NCI-H69 (cell line): Measurements from ENCODE around the gene DTWD2.
A peak's percentile ranks its signal among the peaks of the same experiment; 100 is the strongest.
"Not testable (repeated sequence)": the region's sequence is repeated elsewhere in the genome, so short reads cannot be mapped to it uniquely, and the experiment has no call there.

ENCODE experiments used
- DNase-seq: peaks from one replicate; lab custom pipeline; 2025; lab: John Stamatoyannopoulos, UW

Gene DTWD2

DNA sequence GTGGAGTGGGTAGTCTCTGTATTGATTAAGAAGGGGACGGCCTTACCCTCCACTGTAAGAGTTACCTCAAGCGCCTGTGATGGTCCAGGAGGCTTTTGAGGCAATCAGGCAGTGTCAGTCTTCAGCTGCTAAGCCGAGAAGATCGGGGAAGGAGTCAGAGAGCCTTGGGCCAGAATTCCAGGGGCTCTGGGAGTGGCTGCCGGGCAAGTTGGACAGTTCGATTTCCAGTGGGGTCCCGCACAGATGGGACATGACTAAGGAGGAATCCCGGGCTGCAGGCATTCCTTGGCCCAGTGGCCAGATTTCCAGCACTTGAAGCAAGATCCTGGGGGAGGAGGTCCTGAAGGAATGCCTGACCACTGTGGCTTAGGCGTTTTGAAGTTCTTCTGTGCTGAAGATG, 38.0 kb downstream of the DTWD2 start:
- not testable (repeated sequence) for DNase-seq

DNA sequence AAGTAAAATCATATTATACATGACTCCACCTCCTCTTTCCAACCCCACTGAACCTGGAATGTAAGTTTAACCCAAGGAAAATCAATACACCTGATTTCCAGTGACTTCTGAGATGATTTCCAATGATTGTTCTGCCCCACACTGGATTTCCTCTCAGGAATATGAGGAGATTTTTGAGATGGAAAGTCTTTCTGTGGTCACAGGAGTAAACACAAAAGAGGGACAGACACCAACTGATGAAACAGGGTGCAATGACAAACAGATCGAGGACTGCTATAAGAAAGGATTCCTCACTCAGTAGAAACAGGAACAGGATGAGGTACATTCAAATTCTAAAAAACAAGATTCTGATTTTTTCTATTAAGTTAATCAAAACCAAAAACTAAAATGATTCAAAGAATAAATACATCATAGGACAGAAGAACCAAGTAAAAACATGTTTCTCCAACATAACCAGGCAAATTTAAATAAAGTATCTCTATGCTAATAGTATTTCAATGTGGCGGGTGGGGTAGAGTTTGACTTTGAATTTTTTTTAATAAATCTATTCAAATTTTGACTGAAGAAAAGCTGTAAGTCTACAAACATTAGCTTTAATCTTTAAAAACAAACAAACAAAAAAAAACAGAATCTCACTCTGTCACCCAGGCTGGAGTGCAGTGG, 42.1 kb downstream of the DTWD2 start:
- peak; percentile 13 for DNase-seq

DNA sequence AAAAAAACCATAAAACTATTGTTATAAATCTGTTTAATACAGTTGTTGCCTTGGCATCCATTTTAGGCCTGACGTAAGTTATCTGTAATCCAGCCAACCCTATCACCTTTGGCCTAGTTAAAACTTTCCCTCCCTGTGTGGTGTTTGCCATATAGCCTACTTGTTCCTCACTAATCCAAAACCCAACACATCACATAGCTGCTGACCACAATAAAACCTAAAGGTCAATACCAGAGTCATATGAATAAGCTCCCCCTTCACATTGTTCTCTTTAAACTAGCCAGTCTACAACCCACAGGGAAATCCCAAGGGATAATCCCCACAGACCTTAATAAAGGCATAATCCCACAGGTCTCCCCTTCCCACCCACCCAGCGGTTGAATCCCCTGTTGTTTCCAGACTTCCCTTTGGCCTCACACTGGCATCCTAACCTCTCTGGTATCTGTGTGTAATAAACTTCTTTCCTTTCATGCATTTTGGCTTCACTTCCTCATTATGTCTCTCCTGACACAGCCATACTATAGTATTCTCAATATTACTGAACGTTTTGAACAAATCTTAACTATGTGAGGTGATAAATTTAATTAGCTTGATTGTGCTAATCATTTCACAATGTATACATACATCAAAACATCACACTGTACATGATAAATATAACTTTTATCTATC, 50.8 kb downstream of the DTWD2 start:
- no peak for DNase-seq

DNA sequence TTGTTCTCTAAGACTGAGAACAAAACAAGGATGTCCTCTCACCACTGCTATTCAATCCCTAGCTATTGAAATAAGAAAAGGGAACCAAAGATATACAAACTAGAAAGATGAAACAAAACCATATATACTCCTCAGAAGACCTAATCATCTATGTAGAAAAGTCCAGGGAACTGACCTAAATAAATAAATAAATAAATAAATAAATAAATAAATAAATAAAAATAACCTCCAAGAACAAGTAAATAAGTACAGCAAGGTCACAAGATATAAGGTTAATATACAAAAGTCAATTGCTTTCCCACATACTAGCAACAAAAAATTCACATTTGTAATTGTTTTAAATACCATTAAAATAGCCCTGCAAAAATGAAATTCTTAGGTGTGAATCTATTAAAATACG, 54.6 kb downstream of the DTWD2 start:
- no peak for DNase-seq

DNA sequence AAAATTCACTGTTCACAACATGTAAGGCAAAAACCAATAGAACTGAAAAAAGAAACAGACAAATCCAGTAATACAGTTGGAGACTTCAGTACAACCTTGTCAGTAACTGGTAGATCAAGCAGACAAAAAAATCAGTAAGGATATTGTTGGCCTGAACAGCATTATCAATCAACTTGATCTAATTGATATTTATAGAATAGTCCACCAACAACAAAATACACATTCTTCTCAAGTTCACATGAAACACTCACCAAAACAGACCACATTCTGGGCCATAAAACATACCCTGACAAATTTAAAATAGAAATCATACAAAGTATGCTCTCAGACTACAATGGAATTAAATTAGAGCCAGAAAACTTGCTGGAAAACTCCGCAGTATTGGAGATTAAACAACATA, 56.8 kb downstream of the DTWD2 start:
- no peak for DNase-seq

DNA sequence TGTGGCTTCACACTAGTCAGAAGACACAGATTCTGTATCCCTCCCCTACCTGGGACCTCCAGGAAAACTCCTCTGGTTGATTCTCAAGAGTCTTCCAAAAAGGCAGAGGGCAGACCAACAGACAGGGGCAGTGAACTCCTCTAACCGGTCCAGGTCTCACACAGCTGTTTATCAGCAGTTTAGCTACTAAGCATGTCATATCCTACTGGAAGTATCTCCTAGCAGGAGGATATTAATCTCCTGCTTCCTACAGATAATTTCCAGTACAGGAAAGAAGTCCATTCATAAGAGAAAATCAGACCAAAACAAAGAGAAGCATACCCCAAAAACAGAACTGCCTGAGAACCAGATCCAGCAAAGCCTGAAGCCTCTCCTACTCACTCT, 64.3 kb downstream of the DTWD2 start:
- no peak for DNase-seq

DNA sequence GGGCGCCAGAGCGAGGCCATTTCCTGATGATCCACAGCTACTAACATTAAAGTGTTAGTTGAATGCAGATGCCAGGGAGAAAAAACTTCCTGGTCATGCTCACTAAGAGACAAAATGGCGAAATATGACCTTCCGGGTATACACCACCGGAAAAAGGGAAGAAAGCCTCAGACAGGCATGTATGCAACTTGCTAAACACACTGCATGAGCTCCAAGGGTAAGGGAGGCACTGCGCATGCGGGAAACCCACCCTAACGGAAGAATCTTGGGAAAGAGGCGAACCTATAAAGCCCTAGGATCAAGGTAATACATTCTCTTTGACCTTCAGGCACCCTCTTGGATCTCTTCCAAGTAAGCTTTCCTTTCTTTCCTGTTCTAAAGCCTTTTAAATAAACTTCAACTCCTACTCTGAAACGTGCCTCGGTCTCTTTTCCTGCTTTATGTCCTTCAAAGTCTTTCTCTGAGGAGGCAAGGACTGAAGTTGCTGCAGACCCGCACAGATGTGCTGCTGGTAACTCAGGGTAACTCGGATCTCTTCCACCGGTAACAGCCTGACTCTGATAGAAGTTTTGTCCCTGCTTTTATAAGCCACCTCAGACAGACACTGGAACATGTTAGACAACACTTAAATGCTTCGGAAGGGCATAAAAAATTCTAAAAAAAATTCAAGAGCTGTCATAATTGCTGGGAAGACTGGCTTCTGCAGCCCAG, 64.9 kb downstream of the DTWD2 start:
- no peak for DNase-seq

DNA sequence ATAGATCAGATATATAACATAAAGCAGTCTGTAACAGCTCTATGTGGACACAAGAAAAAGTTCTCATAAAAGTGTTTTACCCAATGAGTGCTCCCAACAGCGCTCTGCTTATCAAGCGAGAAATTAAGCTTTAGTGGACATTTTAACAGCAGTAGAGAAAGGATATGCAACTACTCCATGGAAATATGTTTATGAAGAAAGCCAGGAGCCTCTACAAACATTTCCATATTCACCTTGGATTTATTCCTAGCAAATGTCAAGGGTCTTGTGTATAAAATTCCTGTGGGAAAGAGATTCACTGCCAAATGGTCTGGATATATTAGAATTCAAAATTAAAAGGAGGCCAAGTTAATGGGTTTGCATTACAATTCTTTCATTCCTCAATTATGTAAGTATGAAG, 66.5 kb downstream of the DTWD2 start:
- no peak for DNase-seq

DNA sequence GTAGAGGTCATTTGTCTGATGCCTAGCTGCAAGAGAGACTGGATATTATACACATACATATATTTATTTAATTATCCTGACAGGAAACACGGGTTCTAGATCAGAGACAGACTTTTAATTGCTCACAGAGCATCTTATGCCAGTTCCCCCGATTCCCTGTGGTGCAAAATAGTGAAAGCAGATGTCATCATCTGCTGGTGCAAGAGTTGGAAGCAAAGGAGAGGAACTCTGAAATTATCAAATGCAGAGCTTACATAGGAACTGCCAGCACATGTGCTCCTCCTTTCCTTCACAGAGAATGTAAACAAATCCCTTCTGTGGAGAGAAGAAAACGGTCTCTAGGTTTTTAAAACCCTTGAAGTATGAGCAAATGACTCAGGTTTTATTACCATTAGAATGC, 69.3 kb downstream of the DTWD2 start:
- peak; percentile 61 for DNase-seq

DNA sequence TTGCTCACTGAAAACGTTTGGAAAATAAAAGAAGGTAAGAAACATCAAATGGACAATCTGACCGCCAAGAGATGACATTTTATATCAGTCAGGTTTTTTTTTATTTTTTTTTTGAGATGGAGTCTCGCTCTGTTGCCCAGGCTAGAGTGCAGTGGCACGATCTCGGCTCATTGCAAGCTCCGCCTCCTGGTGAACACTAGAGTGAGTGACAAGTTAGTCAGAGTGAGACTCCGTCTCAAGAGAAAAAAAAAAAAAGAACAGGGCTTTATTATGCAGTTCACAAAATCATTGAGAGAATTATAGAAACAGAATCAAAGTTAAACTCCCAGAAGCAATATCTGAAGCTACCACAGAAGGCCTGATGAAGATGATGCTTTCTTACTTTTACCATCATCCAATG, 70.1 kb downstream of the DTWD2 start:
- no peak for DNase-seq

DNA sequence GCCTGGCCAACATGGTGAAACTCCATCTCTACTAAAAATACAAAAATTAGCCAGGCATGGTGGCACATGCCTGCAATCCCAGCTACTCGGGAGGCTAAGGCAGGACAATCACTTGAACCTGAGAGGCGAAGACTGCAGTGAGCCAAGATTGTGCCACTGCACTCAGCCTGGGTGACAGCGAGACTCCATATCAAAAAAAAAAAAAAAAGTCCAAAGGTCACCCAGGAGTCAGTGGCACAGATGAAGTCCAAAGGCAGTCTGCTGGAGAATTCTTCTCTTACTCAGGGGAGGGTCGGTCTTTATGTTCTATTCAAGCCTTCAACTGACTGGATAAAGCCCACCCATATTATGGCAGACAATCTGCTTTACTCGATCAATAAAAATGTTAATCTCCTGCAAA, 80.8 kb downstream of the DTWD2 start:
- not testable (repeated sequence) for DNase-seq

DNA sequence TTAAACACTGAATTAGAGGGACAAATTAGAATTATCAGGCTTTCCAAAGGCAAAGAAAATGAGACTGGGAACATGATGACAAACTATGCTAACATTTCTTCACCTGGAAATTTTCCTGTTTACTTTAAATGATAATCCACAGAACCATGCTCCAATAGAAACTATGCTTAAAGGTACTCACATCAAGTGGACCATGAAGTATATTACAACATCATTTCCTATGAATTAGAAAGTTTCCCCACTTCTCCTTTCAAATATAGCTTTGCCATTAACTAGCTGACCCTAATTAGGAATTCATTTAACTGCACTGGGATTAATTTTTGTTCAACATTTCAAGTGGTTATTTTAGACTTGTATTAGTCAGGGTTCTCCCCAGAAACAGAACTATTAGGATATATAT, 81.4 kb downstream of the DTWD2 start:
- no peak for DNase-seq

DNA sequence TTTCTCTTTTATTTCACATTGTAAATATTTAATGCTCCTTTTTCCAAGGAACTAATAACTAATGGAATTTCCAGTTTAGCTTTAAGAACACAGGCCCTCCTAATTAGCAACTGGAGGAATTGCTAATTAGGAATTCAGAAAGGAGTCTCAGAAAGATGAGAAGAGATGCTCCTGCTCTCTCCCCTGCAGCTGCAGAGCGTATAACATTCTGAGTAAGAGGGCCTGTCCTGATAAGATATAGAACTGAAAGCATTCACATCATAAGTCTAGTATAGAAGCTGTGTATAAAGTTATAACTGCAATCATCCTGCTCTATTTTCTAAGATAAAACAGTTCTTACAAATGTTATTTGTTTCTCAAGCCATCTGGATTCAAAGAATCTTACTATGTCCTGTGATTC, 83.2 kb downstream of the DTWD2 start:
- no peak for DNase-seq

DNA sequence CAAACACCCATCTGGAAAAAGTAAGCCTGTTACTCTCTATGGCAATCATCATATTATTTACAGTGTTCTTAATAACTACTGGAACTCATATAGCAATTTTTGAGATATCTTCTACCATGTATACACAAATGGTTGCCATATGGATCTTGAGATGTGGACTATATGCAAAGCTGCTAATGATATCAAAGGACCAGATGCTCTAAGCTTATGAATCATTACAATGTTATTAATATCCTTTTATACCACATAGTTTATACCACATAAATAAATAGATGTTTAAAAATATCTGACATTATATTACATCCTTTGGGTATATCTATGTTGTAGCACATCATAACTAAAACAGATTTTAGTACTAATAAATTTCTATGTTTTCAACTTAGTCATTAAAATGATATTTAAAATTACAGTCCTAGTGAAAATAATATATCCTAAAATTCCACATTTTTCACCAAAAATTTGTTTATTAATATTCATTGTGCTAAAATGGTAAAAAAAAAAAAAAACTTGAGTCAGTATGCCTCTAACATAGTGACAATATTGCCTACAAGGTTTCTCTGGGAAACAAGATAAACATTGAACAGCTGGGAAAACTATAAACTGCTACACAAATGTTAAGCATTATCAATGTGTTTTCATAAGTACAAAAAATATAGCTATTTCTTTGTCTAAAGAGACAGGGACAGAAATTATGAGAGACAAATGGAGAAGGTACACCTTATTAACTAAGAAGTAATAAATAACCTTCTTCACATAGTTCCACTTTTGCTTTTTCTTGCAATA, 85.5 kb downstream of the DTWD2 start:
- peak; percentile 7 for DNase-seq

DNA sequence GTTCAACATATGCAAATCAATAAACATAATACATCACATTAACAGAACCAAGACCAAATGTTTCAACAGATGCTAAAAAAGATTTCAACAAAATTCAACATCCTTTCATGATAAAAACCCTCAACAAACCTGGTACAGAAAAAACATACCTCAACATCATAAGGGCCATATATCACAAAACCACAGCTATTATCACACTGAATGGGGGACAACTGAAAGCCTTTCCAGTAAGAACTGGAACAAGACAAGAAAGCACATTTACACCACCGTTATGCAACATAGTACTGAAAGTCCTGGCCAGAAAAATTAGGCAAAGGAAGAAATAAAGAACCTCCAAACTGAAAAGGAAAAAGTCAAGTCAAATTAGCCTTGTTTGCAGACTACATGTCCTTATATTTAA, 93.6 kb downstream of the DTWD2 start:
- DNase-seq = no peak

DNA sequence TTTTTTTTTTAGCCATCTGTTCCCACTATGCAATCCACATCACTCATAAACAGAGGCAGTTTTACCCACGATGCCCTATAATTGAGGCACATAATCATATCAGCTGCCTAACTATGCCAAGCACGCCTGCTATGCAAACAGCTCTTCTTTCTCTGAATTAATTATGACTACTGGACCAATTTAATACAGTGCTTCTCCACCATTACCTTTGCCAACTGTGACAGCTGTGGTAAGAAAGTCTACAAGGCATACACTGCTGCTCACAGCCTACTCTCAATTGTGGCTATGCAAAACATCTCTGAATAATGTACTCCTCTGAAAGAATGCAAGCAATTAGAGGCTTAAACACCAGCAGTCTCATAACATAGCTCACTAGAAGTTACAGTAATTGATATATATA, 97.1 kb downstream of the DTWD2 start:
- DNase-seq = peak; percentile 98

DNA sequence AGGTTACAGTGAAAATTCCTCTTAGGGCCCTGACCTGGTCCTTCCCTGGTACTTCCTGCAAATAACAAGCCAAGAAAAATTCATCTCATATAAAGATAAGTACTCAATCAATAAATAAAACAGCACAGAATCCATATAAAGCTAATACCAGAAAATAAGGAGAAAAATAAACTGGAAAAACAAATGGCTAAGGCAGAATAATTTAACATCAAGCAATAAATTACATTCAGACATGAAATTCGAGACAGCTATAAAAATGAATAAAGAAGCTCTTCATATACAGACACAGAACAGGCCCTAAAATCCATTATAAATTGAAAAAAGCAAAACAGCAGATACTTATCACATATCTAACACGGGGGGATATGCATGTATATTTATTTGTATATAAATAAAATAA, 99.2 kb downstream of the DTWD2 start:
- DNase-seq = peak; percentile 12

DNA sequence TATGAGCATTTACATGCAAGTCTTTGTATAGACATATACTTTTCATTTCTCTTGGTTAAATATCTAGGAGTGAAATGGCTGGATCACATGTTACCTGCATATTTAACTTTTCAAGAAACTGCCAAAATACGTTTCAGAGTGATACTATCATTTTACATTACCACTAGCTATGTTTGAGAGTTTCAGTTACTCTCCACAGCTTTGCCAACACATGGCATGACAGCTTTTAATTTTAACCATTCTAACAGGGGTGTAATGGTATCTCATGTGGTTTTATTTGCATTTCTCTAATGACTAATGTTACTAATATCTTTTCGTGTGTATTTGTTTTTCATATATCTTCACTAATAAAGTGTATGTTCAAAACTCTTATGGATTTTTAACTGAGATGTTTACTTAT, 99.8 kb downstream of the DTWD2 start:
- peak; percentile 10 for DNase-seq

DNA sequence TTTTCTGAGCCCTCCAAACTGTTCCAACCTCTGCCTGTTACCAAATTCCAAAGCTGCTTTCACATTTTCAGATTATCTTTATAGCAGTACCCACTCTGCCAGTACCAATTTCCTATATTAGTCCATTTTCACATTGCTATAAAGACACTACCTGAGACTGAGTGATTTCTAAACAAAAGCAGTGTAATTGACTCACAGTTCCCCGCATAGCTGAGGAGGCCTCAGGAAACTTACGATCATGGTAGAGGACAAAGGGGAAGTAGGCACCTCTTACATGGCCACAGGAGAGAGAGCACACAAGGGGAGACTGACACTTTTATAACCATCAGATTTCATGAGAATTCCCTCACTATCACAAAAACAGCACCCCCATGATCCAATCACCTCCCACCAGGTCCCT, 105.0 kb downstream of the DTWD2 start:
- DNase-seq = no peak

DNA sequence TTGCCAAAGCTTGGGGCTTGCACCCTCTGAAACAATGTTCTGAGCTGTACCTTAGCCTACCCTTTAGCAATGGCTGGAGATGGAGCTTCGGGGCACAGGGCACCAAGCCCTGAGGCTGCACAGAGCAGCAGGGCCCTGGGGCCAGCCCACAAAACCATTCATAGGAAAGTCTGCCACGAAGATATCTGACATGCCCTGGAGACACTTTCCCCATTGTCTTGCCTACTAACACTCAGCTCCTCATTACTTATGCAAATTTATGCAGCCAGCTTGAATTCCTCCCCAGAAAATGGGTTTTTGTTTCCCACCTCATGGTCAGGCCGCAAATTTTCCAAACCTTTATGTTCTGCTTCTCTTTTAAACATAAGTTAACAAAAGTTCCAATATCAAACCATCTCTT, 105.7 kb downstream of the DTWD2 start:
- no peak for DNase-seq

DNA sequence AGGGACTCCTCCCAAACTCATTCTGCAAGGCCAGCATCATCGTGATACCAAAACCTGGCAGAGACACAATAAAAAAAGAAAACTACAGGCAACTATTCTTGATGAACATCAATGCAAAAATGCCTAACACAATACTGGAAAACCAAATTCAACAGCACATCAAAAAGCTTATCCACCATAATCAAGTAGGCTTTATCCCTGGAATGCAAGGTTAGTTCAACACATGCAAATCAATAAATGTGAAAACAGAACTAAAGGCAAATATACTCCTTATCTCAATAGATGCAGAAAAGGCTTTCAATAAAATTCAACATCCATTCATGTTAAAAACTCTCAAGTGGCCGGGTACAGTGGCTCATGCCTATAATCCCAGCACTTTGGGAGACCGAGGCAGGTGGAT, 111.5 kb downstream of the DTWD2 start:
- DNase-seq = not testable (repeated sequence)

DNA sequence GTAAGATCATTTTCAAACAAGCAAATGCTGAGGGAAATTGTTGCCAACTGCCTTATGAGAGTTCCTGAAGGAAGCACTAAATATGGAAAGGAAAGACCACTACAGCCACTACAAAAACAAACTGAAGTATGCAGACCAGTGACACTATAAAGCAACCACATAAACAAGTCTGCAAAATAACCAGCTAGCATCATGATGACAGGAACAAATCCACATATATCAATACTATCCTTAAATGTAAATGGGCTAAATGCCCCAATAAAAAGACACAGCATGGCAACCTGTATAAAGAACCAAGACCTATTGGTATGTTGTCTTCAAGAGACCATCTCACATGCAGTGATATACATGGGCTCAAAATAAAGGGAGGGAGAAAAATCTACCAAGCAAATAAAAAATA, 113.2 kb downstream of the DTWD2 start:
- no peak for DNase-seq

DNA sequence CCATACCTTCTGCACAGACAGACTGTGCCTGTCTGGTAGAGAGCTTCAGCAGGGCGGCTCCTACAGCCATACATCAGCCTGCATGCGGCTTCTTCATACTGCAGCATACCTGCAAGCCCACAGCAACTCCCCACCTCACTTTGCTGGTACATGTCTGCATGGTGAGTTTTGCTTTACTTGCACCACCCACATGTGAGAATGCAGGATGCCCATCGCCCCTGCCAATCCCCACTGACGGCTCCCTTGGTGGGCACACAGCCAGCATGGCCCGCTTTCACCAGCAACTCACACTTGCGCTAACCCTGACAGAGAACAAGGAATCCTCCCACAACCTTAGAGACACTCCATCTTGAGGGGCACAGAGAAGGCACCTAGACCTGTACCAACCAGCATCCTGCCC, 114.9 kb downstream of the DTWD2 start:
- no peak for DNase-seq
